Stimulated activated CD4-positive, alpha-beta T cell treated with anti-CD3 and anti-CD28 coated beads, TNF-alpha, amount 100 ng/mL, for 48 hours (primary cell): ENCODE measurements around the gene MAP4K4.
"Not testable (repeated sequence)": the region's sequence is repeated elsewhere in the genome, so short reads cannot be mapped to it uniquely, and the experiment has no call there.

Experiments used
- DNase-seq, 3 donors: peaks; one replicate each; pipeline ENCODE4 v3.0.0-alpha.2; 2020; ENCODE audit warnings: low read depth in 3 of 3

Gene MAP4K4

DNA sequence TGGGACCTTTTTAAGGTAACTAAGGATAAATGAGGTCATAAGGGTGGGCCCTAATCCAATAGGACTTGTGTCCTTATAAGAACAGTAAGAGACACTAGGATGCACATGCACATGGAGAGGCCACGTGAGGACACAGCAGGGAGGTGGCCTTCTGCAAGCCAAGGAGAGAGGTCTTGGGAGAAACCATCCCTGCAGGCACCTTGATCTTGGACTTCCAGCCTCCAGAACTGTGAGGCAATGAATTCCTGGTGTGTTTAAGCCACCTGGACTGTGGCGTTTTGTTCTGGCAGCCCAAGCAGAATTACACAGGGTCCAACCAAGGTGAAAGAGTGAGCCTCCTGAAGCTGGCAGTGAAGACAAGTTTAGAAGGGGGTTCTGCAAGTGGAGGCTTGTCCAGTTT lies 204.7 kb downstream of the MAP4K4 start:
- no peak for DNase-seq

DNA sequence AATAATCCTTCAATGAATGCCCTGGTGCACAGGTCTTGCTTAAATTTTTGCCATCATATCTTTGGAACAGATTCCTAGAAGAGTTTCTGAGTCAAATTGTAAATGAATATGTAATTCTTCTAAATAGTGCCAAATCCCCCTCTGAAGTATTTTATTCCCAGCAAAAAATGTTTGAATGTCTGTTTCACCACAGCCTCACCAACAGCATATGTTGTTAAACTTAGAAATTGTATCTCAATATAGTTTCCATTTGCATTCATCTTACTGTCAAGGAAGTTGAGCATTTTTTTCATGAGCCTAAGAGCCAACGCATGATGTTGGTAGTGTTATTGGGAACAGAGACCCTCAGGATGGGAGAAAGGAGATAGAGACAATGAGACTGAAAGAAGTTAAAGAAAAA lies 207.4 kb downstream of the MAP4K4 start:
- DNase-seq = no peak

DNA sequence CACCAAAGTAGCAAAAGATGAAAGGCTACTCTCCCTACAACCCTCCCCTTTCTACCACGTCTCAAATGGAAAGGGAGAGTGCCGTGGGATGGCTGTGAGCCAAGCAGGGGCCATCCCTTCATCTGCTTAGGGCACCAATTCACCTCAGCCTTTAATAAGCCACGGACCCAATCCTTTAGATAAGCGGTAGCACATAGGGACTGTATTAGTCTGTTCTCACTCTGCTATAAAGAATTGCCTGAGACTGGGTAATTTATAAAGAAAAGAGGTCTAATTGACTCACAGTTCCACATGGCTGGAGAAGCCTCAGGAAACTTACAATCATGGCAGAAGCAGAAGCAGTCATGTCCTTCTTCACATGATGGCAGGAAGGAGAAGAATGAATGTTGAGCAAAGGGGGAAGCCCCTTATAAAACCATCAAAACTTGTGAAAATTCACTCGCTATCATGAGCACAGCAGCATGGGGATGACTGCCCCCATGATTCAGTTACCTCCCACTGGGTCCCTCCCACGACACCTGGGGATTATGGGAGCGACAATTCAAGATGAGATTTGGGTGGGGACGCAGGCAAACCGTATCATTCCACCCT lies 208.3 kb downstream of the MAP4K4 start:
- DNase-seq = no peak

DNA sequence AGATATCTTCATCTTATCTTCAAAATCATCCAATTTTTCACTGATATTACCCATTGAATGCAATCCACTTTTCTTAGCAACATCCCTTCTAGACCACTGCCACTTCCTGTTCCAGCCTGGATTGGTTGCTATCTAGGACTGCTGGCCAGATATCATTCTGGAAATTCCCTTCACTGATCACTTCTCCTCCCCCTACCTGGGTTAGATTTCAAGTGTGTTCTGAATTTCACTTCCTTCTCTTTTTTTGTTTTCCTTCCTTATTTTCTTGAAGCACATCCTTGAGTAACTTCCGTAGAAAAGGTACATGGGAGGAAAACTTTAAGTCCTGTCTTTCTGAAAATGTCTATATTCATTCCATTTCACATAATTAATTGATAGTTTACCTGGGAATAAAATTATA lies 212.3 kb downstream of the MAP4K4 start:
- DNase-seq = no peak

GRCh38 chr2:101912545-101912944 lies 215.0 kb downstream of the MAP4K4 start:
- no peak for DNase-seq

- DNase-seq = no peak
These were observed 223.9 kb downstream of the MAP4K4 start for GRCh38 chr2:101921319-101921952.

DNA sequence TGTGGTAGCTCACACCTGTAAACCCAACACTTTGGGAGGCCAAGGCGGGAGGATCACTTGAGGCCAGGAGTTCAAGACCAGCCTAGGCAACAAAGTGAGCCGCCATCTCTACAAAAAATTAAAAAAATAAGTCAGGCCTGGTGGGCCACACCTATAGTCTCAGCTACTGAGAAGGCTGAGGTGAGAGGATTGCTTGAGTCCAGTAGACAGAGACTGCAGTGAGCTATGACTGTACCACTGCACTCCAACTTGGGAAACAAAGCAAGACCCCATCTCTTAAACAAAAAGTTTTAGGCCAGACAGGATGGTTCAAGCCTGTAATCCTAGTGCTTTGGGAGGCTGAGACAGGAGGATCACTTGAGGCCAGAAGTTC lies 224.4 kb downstream of the MAP4K4 start:
- DNase-seq = no peak

- not testable (repeated sequence) for DNase-seq
These were observed 226.8 kb downstream of the MAP4K4 start for GRCh38 chr2:101924311-101924710.

- DNase-seq = no peak
These were observed 232.5 kb downstream of the MAP4K4 start for GRCh38 chr2:101930019-101930418.

- no peak for DNase-seq
These were observed 233.3 kb downstream of the MAP4K4 start for GRCh38 chr2:101930847-101931246.

- DNase-seq = no peak
These were observed 233.9 kb downstream of the MAP4K4 start for GRCh38 chr2:101931402-101931801.

DNA sequence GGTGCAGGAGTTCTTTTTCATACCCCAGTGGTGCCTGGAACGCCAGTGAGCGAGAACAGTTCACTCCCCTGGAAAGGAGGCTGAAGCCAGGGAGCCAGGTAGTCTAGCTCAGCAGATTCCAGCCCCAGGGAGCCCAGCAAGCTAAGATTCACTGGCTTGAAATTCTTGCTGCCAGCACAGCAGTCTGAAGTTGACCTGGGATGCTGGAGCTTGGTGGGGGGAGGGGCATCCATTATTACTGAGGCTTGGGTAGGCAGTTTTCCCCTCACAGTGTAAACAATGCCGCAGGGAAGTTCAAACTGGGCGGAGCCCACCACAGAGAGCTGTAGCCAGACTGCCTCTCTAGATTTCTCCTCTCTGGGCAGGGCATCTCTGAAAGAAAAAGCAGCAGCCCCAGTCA lies 238.3 kb downstream of the MAP4K4 start:
- DNase-seq = not testable (repeated sequence)

GRCh38 chr2:101942851-101943250 lies 245.3 kb downstream of the MAP4K4 start:
- no peak for DNase-seq
